NCI-H146 (cell line): ENCODE data around the gene CDKN2B.

Source experiments
- DNase-seq: peaks from one replicate; lab custom pipeline; 2025; lab: John Stamatoyannopoulos, UW

CDKN2B gene

GRCh38 chr9:22033012-22033630 lies 24.0 kb upstream of the CDKN2B start:
- DNase-seq, result no peak

GRCh38 chr9:22031655-22032411 lies 22.7 kb upstream of the CDKN2B start:
- DNase-seq, result no peak

- DNase-seq, result no peak
These were observed 21.0 kb upstream of the CDKN2B start for GRCh38 chr9:22030101-22030598.

- DNase-seq, result no peak
These were observed 20.1 kb upstream of the CDKN2B start for GRCh38 chr9:22029231-22029630.

GRCh38 chr9:22028394-22028793 lies 19.3 kb upstream of the CDKN2B start:
- DNase-seq, result no peak

- DNase-seq, result no peak
These were observed 17.6 kb upstream of the CDKN2B start for GRCh38 chr9:22026696-22027095.

GRCh38 chr9:22022396-22022795 lies 13.3 kb upstream of the CDKN2B start:
- DNase-seq, result no peak

GRCh38 chr9:22010866-22011625 lies 1.9 kb upstream of the CDKN2B start:
- no peak for DNase-seq

- DNase-seq, result no peak
These were observed 382 bp upstream of the CDKN2B start for GRCh38 chr9:22009506-22009867.

GRCh38 chr9:22008384-22008716 lies 755 bp downstream of the CDKN2B start:
- DNase-seq, result no peak

- no peak for DNase-seq
These were observed 3.2 kb downstream of the CDKN2B start for GRCh38 chr9:22005702-22006606.

- no peak for DNase-seq
These were observed 3.9 kb downstream of the CDKN2B start for GRCh38 chr9:22005021-22005701.

GRCh38 chr9:22002038-22002437 lies 7.1 kb downstream of the CDKN2B start:
- no peak for DNase-seq

- no peak for DNase-seq
These were observed 11.1 kb downstream of the CDKN2B start for GRCh38 chr9:21998026-21998425.

- DNase-seq, result no peak
These were observed 11.6 kb downstream of the CDKN2B start for GRCh38 chr9:21997480-21997879.

- no peak for DNase-seq
These were observed 12.2 kb downstream of the CDKN2B start for GRCh38 chr9:21996858-21997257.

- DNase-seq, result peak; percentile 60
These were observed 12.7 kb downstream of the CDKN2B start for GRCh38 chr9:21996438-21996837.

GRCh38 chr9:21995666-21996398 lies 13.3 kb downstream of the CDKN2B start:
- peak; percentile 75 for DNase-seq

- peak; percentile 90 for DNase-seq
These were observed 14.0 kb downstream of the CDKN2B start for GRCh38 chr9:21995006-21995665.

- DNase-seq, result peak; percentile 99
These were observed 14.5 kb downstream of the CDKN2B start, which contains the start of gene CDKN2B-AS1 for GRCh38 chr9:21994556-21995005. CDKN2B-AS1 (plus strand) TSS chr9:21994791.
